ENCODE measurements around the gene MVP.

GRCh38 chr16:29896841-29897240, 76.6 kb downstream of the MVP start:
- no peak for TF ChIP-seq CTCF (IDR thresholded peaks at IDR 0.05)
- TF ChIP-seq EZH2 (IDR thresholded peaks at IDR 0.05; ENCODE audit: borderline replicate concordance, insufficient read depth, low read depth, low read length, poor library complexity, severe bottlenecking) = no peak

Measured in B cell (primary cell).